Fibroblast of skin of right quadriceps (primary cell): ENCODE data around the gene CADM4.

Experiments used
- DNase-seq: peaks from one replicate; pipeline ENCODE4 v3.0.0-alpha.2; 2013

Gene CADM4

DNA sequence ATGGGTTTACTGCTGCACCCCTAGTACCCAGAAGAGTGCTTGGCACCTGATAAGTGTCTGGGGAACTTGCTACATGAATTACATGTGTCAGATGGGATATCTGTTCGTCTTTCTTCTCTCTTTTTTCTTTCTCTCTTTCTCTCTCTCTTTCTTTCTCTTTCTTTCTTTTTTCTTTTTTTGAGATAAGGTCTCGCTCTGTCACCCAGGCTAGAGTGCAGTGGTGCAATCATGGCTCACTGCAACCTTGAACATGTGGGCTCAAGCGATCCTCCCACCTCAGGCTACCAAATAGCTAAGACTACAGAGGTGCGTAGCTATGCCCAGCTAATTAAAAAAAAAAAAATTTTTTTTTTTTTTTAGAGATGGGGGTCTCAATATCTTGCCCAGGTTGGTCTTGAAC lies 6.1 kb downstream of the CADM4 start:
- DNase-seq: no peak

DNA sequence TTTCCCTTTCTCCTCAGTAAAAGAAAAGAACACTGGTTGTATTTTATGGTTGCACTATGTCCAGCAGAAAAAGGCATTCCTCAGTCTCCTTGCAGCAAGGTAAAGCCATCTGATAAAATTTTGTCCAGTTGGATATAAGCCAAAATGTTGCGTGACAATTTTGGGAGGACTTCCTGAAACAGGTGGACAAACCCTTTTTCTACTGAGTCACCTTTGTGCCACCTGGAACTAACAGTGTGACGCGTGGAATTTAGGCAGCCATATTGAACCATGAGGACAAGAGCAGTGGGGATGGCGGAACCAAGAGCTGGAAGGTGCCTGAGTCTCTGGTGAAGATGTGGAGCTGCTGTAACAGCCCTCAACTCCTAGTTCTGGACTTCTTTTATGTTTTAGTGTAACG lies 8.2 kb downstream of the CADM4 start:
- DNase-seq: no peak

DNA sequence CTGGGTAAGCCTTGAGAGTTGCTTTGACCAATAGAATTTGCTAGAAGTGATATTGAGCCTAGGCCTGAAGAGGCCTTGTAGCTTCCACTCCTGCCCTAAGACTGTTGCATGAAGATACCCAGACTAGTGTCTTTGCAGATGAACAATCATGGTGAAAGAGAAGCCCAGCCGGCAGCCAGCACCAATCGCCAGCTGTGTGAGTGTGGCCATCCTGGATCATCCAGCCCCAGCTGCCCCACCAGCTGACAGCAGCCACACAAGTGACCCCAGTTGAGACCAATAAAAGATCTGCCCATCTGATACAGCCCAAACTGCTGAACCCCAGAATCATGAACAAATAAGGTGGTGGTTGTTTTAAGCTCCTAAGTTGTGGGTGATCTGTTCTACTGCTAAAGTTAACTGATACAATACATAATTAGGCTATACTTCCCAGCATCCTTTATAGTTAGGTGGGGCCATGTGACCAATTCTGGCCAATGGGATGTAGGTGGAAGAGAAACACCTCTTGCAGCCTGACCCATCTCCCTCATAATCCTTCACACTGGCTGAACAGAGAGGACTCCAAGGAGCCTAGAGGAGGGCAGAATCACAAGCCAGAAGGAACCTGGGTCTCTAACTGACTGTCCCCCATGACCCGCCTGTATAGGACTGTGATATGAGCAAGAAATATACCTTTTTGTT lies 10.9 kb downstream of the CADM4 start:
- no peak for DNase-seq

DNA sequence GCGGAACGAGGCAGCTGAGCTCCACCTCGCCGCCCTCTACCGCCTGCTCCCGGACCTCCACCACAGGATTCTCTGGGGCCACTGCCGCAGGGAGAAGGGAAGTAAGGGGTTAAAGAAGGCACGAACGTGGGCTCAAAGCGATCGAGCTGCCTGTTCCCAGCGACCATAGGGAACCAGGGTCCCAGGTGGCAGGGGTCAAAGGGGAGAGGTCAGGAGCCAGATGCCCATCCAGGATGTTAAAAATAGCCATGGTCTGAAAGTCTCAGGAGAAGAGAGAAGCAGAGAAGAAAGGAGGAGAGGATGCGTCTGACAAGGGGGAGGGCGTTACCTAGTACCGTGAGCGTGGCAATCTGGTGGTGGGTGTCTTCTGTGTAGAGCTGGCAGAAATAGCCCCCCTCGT lies 12.8 kb downstream of the CADM4 start:
- DNase-seq: no peak

DNA sequence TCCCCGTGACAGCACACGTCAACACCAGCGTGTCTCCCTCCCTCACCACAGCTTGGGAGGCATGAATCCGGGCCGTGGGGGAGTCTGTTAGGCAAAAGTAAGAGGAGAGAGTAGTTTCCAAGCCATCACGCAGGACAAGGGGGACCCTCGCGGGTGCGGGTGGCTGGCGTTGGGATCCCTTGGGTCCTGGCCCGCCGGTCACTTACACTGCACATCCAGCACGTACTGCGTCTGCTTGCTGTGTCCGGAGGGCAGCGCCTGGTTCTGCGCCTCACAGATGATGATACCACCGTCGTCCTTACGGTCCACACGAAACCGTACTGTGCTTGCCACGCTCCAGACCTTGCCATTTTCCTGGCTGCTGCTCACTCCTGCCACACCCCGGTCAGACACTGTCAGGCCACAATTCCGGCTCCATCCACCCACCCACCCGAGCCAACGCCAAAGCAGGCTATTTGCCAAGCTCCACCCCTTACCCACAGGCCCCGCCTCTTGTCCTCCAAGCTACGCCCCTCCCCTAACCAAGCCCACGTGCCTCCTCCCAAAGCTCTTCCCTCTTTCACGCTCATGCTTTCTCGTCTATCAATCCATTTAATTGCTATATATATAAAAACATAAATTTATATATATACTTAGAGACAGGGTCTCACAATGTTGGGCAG lies 13.6 kb downstream of the CADM4 start:
- no peak for DNase-seq

DNA sequence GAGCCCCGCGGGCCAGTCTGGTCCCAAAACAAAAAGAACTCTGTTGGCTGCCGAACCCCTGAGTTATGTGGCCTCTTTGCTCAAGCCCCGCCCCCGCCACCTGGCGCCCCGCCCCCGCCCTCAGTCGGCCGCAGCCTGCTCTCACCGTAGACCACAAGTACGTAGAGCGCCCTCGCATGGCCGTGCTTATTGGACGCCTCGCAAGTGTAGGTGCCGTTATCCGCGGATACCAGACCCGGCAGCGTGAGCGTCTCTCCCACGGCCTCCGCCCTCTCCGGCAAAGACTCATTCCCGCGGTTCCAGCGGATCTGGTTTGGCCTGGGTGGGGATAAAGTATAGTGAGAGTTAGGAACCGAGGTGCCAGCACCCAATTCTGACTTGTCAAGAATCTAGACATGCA lies 14.7 kb downstream of the CADM4 start:
- DNase-seq: no peak

DNA sequence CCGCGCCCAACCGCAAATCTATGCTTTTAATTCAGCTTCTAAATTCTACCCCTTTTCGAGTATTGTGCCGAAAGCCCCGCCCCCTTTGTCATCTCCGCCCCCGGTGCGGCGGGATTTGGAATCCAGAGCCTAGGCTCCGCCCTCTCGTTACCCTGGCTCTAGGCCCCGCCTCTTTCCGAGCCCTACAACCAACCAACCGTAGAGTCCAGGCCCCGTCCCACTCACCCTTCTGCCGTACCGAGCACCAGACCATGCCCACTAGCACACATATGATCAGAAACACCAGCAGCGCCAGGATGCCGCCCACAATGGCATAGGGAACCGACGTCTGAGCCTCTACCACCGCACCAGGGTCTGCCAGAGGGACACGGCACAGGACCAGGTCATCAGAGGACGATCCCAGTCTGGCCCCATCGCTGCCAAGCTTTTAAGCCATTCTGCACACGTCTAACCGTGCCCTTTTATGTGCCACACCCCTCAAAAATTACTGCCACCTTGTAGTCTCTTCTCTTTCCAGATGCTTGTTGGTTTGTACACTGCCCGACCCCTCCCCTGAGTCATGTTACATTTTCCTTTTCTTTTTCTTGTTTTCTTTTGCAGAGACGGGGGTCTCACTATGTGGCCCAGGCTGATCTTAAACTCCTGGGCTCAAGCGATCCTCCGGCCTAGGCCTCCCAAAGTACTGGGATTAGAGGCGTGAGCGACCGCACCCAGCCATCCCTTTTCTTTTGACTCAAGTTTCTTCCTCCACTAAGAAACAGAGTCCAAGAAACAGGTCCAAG lies 15.6 kb downstream of the CADM4 start:
- no peak for DNase-seq

DNA sequence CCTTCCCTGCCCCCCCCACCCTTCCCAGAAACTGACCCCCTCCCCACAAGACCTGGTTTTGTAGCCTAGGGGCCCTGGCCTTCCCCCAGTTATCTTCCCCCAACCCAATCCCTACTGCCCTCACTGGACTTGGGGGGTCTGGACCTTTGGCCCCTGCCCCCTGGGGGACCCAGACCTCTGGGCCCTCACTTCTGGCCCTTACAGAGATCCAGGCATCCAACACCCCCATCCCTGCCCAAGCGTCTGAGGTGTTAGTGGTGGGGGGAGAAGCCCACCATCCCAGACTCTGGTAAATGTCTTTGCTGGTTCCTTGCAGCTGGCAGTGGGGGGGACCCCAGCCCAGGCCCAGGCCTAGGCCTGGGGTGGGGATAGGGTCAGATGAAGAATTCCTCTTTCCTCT lies 16.7 kb downstream of the CADM4 start:
- no peak for DNase-seq

DNA sequence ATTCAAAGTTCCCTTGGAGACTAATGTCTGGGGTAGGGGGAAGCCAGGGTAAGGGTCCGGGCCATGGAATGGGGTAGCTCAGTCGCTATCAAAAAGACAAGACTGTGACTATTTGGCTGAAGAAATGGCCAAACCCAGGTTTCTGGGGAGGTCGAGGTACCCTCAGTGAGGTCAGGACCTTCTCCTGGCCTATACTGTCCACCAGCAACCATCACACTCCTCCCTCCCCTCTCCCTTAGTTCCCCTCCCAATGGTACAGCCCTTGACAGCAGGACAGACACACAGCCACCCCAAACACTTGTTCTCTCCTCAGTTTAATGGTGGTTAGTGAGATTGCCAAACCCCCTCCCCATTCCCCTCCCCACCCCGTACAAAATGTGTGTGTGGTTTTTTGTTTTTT lies 17.6 kb downstream of the CADM4 start:
- DNase-seq: no peak

DNA sequence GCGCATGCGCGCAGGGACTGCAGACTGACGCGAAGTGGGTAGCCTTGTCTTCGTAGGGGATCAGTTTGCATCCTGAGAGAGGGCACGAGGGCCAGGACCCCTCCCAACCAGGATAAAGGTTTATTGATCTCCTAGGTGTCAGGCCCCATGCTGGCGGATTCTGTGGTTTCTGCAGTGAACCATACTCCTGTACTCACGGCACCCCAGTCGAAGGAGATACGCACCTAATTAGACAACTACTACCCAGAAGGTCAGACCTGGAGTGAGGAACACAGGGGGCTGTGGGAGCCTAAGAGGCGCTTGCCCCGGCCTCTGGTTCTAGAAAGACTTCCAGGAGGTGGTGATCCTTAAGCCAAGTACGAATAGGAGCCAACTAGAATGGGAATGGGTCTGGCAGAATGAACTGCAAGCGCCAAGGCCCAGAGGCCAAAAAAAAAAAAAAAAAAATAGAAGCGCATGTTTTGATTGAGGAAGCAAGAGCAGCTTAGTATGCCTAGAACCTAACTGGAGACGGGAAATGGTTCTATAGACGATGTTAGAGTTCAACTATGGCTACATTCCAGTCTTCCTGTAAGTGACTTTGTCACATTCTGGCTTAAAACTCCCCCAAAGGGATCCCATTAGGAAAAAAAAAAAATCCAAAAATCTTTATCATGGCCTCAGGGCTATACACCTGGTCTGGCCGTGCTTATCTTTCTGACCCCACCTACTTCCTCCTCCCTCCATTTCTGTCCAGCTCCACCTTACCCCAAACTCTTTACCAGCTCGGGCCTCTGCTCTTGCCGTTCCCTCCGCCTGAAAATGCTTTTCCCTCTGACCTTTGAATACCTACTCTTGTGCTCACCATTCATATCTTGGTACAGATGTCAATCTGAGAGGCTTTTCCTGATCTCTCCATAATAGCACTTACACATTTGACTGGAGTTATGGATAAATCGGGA lies 19.3 kb downstream of the CADM4 start:
- no peak for DNase-seq

DNA sequence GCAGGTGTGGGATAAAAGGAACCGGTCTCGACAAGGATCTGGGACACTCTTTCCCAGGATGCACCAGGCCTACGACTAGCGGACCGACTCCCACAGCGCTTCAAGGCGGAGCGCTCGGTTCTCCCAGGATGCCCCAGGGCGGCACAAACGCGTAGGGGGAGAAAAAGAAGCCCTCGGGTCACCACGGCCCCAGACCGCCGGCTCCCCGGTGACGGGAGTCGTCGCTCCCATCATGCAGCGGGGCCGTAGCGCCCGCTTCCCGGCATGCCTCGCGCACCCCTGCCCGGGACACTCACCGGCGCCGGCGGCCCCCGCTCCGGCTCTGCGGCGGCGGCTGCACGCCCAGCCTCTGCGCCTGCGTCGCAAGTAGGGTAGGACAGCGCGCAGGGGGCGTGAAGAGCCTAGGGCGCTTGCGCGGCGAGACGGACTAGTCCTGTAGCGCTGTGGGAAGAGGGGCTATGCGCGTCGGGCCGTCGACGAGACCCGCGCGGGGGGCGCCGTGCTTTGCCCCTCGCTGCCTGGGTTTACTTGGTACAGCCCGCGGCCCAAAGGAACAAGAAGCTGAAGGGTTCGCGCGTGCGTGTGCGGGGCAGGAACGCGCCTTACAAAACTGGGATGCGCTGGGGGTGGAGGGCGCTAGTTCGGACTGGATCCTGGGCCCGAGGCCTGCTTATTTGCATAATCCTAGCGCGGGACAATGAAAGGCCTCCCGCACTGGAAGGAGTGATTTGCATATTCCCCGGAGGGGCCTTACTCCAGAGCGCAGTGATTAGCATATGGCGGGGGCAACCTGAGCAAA lies 20.2 kb downstream of the CADM4 start, which contains the start of gene ZNF428:
Gene ZNF428, minus strand, starts transcription at position 368 of the 799 bp plus-strand sequence. CDS start 5,325 bp downstream, outside the sequence.
- peak; percentile 90 for DNase-seq

DNA sequence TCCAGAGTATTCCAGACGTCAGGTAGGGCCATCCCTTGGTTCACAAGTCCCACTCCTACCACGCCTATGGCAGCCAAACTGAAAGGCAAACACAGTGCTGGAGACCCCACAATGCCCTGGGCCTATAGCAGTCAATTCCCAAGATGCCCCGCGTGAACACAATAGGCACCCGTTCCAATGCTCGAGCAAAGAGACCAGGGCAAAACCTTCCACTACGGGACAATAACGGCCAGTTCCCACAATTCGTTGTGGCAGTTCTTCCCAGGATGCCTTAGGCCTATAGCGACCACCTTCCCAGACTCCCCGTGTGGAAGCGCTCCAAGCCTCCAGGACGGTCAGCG lies 20.8 kb downstream of the CADM4 start:
- no peak for DNase-seq

DNA sequence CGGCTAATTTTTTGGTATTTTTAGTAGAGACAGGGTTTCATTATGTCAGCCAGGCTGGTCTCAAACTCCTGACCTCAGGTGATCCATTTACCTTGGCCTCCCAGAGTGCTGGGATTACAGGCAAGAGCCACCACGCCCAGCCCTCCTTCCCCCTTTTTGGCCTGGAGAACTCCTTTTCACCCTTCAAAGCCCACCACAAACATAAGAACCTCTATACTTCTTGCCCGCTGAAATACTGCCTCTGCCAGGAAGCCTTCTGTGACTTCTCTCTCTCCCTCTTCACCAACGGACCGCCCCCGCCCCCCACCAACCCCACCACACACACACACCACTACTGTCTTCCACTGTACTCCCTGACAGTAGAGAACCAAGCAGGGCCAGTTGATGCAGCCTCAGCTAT lies 22.7 kb downstream of the CADM4 start:
- DNase-seq: no peak

DNA sequence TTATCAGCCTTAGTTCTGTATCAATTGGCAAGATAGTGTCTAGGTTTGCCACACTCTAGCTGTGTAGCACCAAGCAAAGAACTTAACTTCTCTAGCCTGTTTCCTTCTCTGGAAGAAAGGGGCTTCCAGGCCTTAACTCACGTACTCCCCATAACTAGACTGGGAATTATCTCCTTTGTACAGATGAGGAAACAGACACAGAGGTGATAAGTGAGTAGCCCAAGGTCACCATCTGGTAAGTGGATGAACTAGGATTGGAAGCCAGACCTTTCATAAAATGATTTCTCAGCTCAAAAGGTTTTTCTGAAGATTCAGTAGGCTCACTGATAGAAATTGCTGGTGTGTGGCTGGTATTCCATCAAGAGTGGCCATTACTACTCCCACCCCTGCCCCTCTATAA lies 23.3 kb downstream of the CADM4 start:
- DNase-seq: no peak

DNA sequence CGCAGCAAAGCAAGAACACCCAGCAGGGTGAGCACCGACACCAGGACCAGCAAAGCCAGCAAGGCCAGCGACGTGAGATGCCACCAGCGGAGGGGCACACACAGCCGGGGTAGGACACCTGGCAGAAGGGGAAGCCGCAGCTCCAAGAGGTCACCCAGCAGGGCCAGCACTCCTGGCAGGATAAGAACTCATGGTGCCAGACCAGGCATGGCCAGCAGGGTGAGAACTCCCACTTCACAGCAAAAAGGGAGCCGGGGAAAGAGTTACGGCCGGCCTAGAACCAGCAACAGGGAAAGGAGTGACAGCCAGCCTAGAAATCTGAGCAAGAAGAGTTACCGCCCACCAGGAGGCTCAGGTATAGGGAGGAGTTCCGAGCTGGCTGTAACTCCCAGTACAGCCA lies 27.3 kb downstream of the CADM4 start:
- DNase-seq: no peak

DNA sequence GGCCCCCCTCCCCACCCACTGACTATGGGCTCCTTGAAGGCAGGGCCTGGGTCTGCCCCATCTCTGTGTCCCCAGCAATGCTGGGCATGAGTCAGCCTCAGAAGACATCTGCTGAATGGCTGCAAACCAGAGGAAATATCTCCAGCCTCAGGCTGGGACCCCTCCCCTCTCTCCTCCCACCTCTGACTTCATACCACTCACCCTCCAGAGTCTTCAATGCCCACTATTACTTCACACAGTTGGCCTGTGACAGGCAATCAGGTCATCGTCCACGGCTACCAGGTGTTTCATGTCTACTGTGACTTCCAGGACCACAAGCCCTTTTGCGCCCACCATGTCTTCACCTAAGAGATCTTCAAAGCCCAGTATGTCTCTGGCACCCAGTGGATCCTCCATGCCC lies 27.9 kb downstream of the CADM4 start, which contains the start of gene SRRM5:
Gene SRRM5, plus strand, starts transcription at position 301 of the 400 bp plus-strand sequence. Its CDS starts 34 bp downstream, at position 335.
- DNase-seq: no peak

DNA sequence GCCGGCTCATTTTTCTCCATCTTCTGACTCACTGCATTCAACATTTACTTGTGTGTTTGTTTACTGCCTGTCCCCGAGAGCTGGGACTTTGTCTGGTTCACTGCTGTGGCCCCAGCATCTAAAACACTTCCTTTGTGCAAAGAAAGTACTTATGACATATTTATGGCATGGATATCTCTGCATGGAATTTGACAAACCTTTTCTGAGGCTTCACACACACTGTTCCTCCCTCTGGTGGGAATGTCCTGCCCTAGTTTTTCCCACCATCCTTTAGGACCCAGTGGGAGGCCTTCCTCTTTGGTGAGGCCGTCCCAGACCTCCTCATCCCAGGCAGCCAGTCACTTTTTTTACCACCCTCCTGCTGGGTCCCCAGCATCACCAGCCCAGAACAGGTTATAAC lies 29.2 kb downstream of the CADM4 start:
- DNase-seq: peak; percentile 19

DNA sequence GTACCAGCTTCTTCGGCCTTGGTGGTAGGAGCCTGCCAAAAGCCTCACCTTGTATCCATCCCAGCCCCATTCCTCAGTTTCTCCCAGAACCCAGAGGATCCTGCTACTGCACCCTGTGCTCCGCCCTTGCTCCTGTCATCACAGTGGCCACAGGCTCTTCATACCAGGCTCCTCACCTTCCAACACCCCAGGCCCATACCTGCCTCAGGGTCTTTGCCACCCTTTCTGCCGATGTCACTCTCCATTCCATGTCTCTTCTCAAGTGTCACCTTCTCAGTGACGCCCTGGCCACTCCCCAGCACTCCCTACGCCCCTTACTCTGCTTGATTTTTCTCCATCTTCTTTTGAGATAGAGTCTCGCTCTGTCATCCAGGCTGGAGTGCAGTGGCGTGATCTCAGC lies 29.8 kb downstream of the CADM4 start:
- no peak for DNase-seq

DNA sequence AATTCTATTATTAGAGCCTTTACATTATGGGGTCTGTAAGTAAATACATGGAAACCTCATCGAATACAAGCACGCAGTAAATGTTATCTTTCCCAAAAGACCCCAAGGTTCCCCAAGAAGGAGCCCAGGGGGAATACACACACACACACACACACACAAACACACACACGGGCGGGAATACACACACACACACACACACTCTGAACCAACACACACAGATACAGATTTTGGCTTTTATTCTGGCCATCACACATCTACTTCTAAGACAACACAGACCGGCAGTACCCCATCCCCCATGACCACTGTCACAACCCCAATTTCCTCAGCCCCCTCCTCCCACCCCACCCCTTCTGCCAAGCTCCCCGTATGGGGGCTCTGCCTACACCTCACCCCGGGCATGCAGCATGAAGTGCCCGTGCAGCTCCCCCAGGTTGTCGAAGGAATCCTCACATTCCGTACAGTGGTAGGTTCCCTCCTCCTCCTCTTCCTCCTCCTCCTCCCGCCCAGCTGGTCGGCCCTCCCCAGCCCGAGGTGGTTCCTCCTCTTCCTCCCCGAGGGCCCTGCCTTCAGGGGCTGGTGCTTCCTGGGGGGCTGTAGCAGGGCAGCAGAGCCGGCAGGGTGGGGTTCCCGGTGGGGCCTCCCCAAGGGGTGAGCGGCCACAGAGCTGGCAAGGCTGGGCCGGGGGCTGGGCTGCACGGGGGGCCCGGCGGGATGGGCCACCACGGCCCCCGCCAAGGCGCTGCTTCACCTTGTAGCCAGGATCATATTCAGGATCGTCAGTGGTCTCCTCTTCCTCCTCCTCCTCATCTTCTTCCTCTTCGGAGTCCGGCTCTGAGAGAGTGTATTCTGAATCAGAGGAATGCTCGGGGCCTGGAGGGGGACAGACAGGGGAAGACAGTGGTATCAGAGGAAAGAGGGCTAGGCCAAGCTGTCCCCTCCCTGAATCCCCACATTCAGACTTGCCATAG lies 32.1 kb downstream of the CADM4 start:
- no peak for DNase-seq

DNA sequence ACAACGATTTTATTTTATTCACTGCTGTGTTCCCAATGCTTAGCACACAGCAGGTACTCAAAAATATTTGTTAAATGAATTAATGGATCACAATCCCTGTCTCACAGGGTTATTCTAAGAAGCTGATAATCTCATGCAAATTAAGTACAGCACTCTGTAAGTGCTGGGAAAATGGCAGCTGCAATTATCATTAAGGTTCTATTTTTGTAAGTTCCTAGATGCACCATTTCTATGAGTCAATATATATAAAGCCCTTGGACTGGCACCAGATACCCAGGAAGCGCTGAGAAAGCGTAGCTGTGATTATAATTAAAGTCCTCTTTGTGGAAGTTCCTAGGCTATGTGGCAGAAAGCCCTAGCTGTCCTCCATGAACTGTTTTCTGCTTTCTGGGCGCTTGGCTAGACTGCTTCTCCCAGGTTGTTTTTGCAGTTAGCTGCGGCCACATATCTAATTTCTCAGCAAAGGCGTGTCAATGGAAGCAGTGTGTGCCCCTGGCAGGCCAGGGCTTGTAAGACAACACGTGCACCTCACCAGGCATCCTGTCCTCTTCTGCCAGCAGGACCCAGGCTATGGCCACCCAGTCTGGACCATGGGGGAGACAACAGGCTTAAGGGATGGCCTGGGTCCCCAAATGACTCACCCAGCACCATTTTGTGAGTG lies 33.0 kb downstream of the CADM4 start:
- DNase-seq: no peak
